GM19467 (cell line): ENCODE measurements around the gene CTBS.
"Not testable (repeated sequence)": the region's sequence is repeated elsewhere in the genome, so short reads cannot be mapped to it uniquely, and the experiment has no call there.

Experiments used
- ATAC-seq: cut with Tn5 transposase; IDR thresholded peaks from one replicate; pipeline ENCODE4 v1.9.1; 2021; ENCODE audit warnings: mild to moderate bottlenecking, moderate library complexity; ENCODE audit not compliant: unreplicated experiment

CTBS gene

GRCh38 chr1:84507887-84508286, 66.4 kb downstream of the CTBS start:
- not testable (repeated sequence) for ATAC-seq

- no peak for ATAC-seq
These were observed 67.3 kb downstream of the CTBS start for GRCh38 chr1:84506729-84507453.

DNA sequence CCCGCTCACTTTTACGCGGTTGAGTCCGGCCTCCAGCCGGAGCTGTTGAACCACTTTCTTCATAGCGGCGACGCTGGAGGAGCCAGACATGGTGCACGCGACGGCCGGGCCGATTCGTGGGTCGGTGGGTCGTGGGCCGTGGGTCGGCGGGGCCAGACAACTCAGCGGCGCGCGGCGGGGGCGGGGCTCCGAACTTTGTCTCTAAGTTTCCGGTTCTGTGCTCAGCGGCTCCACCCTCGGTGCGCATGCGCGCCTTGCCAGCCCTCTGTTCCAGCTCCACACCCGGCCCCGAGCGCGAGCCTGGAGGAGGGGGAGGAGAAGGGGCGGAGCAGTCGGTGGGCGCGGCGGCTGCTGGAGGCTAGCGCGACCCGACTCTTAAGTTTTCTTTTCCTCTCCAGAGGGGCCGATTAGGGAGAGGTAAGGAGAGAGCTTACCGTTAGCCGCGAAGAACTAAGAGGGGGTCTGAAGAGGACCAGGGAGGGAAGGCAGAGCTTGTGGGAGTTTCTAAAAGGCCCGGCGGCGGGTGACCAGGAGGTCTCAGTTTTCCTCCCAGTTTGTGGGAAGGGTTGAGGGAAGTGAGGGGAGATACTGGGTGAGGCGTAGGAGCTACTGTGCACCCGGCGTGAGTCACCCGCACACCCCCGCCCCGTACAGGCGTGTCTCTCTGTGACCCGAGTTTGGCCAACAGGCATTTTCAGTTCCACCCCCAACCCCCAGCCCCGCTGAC, 68.1 kb downstream of the CTBS start, which contains the start of the genes GNG5 and SPATA1:
Gene GNG5 (minus strand): TSS at position 580 of the 727 bp plus-strand sequence. CDS start 490 bp downstream, at position 90.
Gene SPATA1 (plus strand): TSS at position 385 of the 727 bp plus-strand sequence. CDS start 9,974 bp downstream, outside the sequence.
- ATAC-seq: peak; percentile 79

DNA sequence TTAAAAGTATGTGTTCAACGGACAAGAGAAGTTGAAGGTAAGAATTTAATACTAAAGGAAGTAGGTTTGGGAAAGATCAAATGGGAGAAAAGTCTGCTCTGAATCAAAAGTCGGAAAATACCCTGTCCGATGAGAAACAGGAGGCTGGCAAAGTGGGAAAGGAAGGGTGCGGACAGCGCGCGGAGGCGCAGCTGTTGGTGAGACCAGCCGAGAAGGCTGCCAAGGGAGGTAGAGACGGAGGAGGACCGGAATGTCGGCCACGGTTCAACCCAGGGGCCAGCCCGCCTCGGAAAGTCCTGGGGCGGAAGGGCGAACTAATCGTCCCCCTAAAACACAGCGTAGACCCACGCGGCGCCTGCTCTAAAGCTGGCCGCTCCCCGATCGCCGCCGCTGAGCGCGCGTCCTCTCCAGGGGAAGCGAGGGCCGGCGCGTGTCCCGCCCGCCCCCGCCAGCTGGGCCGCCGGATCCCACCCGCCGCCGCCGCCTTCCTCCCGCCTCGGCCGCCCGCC, 68.7 kb downstream of the CTBS start:
- ATAC-seq: peak; percentile 29

DNA sequence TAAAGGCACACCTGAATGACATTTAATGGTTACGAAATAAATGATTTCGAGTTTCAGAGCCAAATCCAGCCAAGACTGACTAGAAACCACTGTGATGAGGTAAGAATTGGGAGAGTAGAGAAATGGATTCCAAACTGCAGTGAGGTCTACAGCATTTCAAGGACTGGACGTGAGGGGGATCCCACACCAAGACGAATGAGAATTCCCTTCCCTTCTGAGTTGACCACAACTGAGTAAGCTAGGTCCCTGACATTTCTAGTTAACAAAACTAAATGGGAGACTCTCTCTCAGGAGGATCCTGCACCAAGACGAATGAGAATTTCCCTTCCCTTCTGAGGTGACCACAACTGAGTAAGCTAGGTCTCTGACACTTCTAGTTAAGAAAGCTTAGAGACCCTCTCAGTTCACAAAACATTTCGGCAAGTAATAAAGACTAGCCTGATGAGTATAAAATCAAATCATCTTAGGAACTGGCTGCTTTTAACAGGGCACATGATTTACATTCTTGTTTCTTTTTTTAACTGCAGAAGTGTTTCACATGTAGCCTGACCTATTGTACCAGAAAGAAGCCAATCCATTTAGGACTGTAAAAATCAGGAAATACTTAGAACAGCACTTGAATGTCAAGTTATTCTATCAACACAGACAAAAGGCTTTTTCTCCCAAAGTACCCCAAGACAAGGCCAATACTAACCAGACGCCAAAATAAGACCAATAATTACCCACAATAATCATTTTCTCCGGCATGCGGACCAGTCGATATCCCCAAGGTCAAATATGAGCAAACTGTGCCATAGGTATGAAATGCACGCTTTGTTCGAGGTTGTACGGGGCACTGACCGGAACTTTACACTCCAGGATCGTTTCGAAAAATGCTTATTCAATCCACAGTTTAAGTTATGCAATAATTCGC, 69.4 kb downstream of the CTBS start:
- ATAC-seq: no peak

- no peak for ATAC-seq
These were observed 71.3 kb downstream of the CTBS start for GRCh38 chr1:84502927-84503326.
